Stimulated activated CD8-positive, alpha-beta memory T cell treated with anti-CD3 and anti-CD28 coated beads, Interleukin-7, amount 100 ng/mL, for 1 hour (primary cell): ENCODE measurements around the gene RAD51B.

Source experiments
- DNase-seq, 2 donors: peaks; one replicate each; pipeline ENCODE4 v3.0.0-alpha.2; 2020; ENCODE audit warnings: low read depth in 2 of 2

The RAD51B gene

GRCh38 chr14:68328509-68328908 is 508.9 kb downstream of the RAD51B start:
- DNase-seq = no peak

- no peak for DNase-seq
Observed at GRCh38 chr14:68331426-68331825, 511.8 kb downstream of the RAD51B start.

GRCh38 chr14:68331991-68332390 is 512.4 kb downstream of the RAD51B start:
- no peak for DNase-seq

GRCh38 chr14:68333262-68333661 is 513.7 kb downstream of the RAD51B start:
- no peak for DNase-seq

- DNase-seq = no peak
Observed at GRCh38 chr14:68335312-68335711, 515.7 kb downstream of the RAD51B start.

- no peak for DNase-seq
Observed at GRCh38 chr14:68336165-68336564, 516.6 kb downstream of the RAD51B start.

GRCh38 chr14:68337279-68337678 is 517.7 kb downstream of the RAD51B start:
- DNase-seq = no peak

GRCh38 chr14:68340262-68340661 is 520.7 kb downstream of the RAD51B start:
- no peak for DNase-seq

GRCh38 chr14:68341411-68342212 is 522.0 kb downstream of the RAD51B start:
- DNase-seq = no peak

GRCh38 chr14:68342216-68342763 is 522.7 kb downstream of the RAD51B start:
- no peak for DNase-seq

GRCh38 chr14:68343534-68344118 is 524.0 kb downstream of the RAD51B start:
- no peak for DNase-seq

GRCh38 chr14:68345738-68346137 is 526.2 kb downstream of the RAD51B start:
- no peak for DNase-seq

GRCh38 chr14:68346556-68347343 is 527.2 kb downstream of the RAD51B start:
- DNase-seq = no peak

- no peak for DNase-seq
Observed at GRCh38 chr14:68349900-68350629, 530.5 kb downstream of the RAD51B start.

- no peak for DNase-seq
Observed at GRCh38 chr14:68355415-68355814, 535.8 kb downstream of the RAD51B start.

GRCh38 chr14:68357777-68358176 is 538.2 kb downstream of the RAD51B start:
- no peak for DNase-seq

- DNase-seq = no peak
Observed at GRCh38 chr14:68358500-68358899, 538.9 kb downstream of the RAD51B start.

GRCh38 chr14:68359022-68359836 is 539.6 kb downstream of the RAD51B start:
- DNase-seq = no peak

GRCh38 chr14:68359837-68360552 is 540.4 kb downstream of the RAD51B start:
- no peak for DNase-seq

- no peak for DNase-seq
Observed at GRCh38 chr14:68361231-68361630, 541.7 kb downstream of the RAD51B start.
